PC-3 (cell line): Measurements from ENCODE around the gene TMEM132D. TPM values are rescaled to one million over a fixed set of nuclear protein-coding genes. Genes with fewer than 3 reads are reported as not detected.

Experiments
- ATAC-seq: fragments of 200-7000 bp; cut with Tn5 transposase; 2 replicates; pipeline ENCODE4 v1.9.1; 2020; ENCODE audit warnings: mild to moderate bottlenecking, moderate library complexity
- BruUV-seq: library from RNA; stranded (reverse); fragments of 400-500 nt; replicated peaks from 2 replicates; lab custom pipeline; 2021; lab: Mats Ljungman, UMichigan
- CTCF ChIA-PET: fragments of 300-600 bp; sonication (Branson Sonifier 250); formaldehyde crosslinking; loops from one replicate; lab custom pipeline; 2022; ENCODE audit warnings: antibody characterized with exemption; lab: Charles Lee
- POLR2A ChIA-PET: fragments of 300-600 bp; sonication (Branson Sonifier 250); formaldehyde crosslinking; loops from one replicate; lab custom pipeline; 2022; ENCODE audit warnings: antibody characterized with exemption; ENCODE audit not compliant: unreplicated experiment; lab: Charles Lee
- DNase-seq: peaks from one replicate; pipeline ENCODE4 v3.0.0-alpha.2; 2015
- H2AFZ ChIP-seq: fragments of 300-600 bp; sonication (generic); 2 replicates; pipeline ENCODE4 v1.6.0; 2016; ENCODE audit warnings: antibody characterized with exemption, low read length
- H3F3A ChIP-seq: fragments of 300-600 bp; sonication (generic); one replicate; pipeline ENCODE4 v1.6.0; 2017; ENCODE audit warnings: antibody characterized with exemption, low read length, control low read depth, mild to moderate bottlenecking; ENCODE audit not compliant: unreplicated experiment
- H3K27ac ChIP-seq: fragments of 300-600 bp; sonication (generic); 2 replicates; pipeline ENCODE4 v1.5.1; 2016; ENCODE audit warnings: mild to moderate bottlenecking, low read length
- H3K27me3 ChIP-seq: fragments of 300-600 bp; sonication (generic); 2 replicates; pipeline ENCODE4 v1.6.1; 2016; ENCODE audit warnings: low read length, mixed read lengths
- H3K36me3 ChIP-seq: fragments of 300-600 bp; sonication (generic); 2 replicates; pipeline ENCODE4 v1.6.1; 2016; ENCODE audit warnings: low read depth, mixed run types, low read length, mixed read lengths
- H3K4me1 ChIP-seq: fragments of 300-600 bp; sonication (generic); 2 replicates; pipeline ENCODE4 v1.5.1; 2016; ENCODE audit warnings: low read length; ENCODE audit not compliant: insufficient read depth
- H3K4me2 ChIP-seq: fragments of 300-600 bp; sonication (generic); 2 replicates; pipeline ENCODE4 v1.6.0; 2016; ENCODE audit warnings: low read length
- H3K4me3 ChIP-seq: fragments of 300-600 bp; sonication (generic); 2 replicates; pipeline ENCODE4 v1.5.1; 2016; ENCODE audit warnings: mild to moderate bottlenecking, low read length, mixed read lengths
- H3K79me2 ChIP-seq: fragments of 300-600 bp; sonication (generic); 2 replicates; pipeline ENCODE4 v1.6.1; 2017; ENCODE audit warnings: low read length, mixed read lengths
- H3K9ac ChIP-seq: fragments of 300-600 bp; sonication (generic); 2 replicates; pipeline ENCODE4 v1.6.0; 2016; ENCODE audit warnings: mild to moderate bottlenecking, low read length
- H3K9me2 ChIP-seq: fragments of 300-600 bp; sonication (generic); replicated peaks from 2 replicates; pipeline ENCODE4 v1.6.1; 2016; ENCODE audit warnings: mixed run types, low read length, mixed read lengths
- H3K9me3 ChIP-seq: fragments of 300-600 bp; sonication (generic); 2 replicates; pipeline ENCODE4 v1.6.1; 2016; ENCODE audit warnings: low read length, mixed read lengths
- H4K20me1 ChIP-seq: fragments of 300-600 bp; sonication (generic); 2 replicates; pipeline ENCODE4 v1.6.1; 2016; ENCODE audit warnings: low read length, mixed read lengths
- EZH2 ChIP-seq: fragments of 300-600 bp; sonication (generic); IDR thresholded peaks from one replicate; pipeline ENCODE4 v1.6.1; 2017; ENCODE audit warnings: antibody characterized with exemption, mild to moderate bottlenecking, low read length; ENCODE audit not compliant: unreplicated experiment
- EZH2phosphoT487 ChIP-seq: fragments of 300-600 bp; sonication (generic); IDR thresholded peaks from 2 replicates; pipeline ENCODE4 v1.6.1; 2018; ENCODE audit warnings: mild to moderate bottlenecking, antibody characterized with exemption, low read length, borderline replicate concordance
- intact Hi-C: fragments of 100-400 bp; cut with micrococcal nuclease; formaldehyde crosslinking; loops from 2 replicates; pipeline ENCODE4 v1.9.0; 2023
- total RNA-seq: library from RNA; depleted of rRNA; stranded (reverse); fragments of >200 nt; gene quantifications from 2 replicates; pipeline ENCODE4 v1.2.3, GENCODE V29; 2014
- TF ChIP-seq, protein P1 (sequence below): fragments of 300-600 bp; sonication (generic); conservative IDR thresholded peaks from 2 replicates; pipeline ENCODE4 v1.5.1; 2017; ENCODE audit warnings: antibody characterized with exemption, low read depth, mild to moderate bottlenecking, low read length

TMEM132D gene
- total RNA-seq, 1 experiment from 2014 or later: not detected

DNA sequence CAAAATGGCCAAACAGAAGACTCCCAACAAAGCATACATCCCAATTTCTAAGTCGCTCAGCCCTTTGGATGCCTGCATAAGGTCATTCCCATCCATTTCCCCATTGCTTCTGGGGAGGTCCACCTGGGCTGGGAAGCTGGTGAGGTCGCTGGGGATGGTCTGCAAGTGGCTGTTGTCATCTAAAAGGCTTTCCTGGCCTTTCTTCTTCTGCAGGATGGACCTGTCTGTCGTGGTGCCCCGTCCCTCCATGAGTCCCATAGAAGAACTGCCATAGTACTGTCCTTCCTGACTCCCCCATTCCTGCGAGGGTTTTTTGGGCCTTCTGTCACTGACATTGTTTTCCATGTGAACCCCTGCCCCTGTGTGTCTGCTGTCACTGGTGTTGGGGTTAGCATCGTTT, 829.4 kb downstream of the TMEM132D start:
- POLR2A ChIA-PET: no interaction called here
- peaks cover 4% of the 10 kb centered on the region; the same call in 1 of the 2 replicates for H3K9me3 ChIP-seq

DNA sequence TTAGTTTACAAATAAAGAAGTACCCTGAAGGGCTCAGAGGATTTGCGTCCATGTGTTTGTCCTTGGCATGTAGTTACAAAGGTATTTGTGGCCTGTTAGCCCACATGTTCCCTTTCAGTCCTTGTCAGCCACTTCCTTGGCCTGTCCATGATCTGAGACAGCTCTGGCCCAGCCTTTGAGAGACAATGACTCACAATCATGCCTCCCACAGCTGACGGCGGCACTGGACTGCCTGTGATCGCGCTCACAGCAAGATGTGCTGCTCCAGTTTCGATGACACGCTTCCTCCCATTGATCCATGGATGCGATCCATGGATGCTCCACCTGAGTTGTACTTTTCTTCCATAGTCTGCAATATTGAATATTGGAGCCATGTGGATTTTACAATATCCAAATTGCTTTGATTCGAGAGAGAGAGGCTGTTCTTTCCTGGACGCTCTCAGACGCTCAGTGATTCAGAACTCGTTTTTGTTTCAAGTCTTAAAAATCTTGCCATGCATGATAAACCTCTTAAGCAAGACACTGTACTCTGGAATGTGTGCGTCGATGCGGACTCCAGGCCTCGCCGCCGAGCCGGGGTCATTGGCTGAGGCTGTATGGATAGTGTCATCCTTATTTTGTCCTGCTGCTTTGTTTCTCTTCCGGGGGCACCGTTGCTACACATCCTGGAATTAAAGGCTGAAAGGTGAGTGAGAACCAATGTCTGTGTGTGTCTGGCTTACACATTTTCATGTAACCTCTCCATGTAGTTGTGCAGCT, 830.5 kb downstream of the TMEM132D start:
- H2AFZ ChIP-seq: no peak overlapping the region
- H3K27ac ChIP-seq: no peak overlapping the region
- ATAC-seq (no peak), DNase-seq (no peak)
- CTCF ChIA-PET: no interaction called here
- H3K9me3 ChIP-seq: peaks cover 4% of the 10 kb centered on the region; the same call in 1 of the 2 replicates
- no peak overlapping the region for H3K4me3 ChIP-seq
- H3F3A ChIP-seq: no peaks in the 10 kb centered on the region
- BruUV-seq: no TSS peak
- H3K9ac ChIP-seq: no peak overlapping the region
- intact Hi-C loops: no loop called here
- no peaks in the 10 kb centered on the region for H3K79me2 ChIP-seq
- H3K4me2 ChIP-seq: no peak overlapping the region
- H3K27me3 ChIP-seq: no peaks in the 10 kb centered on the region
- H3K36me3 ChIP-seq: no peaks in the 10 kb centered on the region
- H4K20me1 ChIP-seq: no peaks in the 10 kb centered on the region
- H3K9me2 ChIP-seq: no peaks in the 10 kb centered on the region
- TF ChIP-seq EZH2: no peak
- TF ChIP-seq EZH2phosphoT487: no peak
- POLR2A ChIA-PET: no interaction called here
- no peaks in the 10 kb centered on the region for H3K4me1 ChIP-seq

More for the DNA sequence above, 829.4 kb downstream of the TMEM132D start:
- Histone ChIP-seq H3K27ac (no peak overlapping the region), H4K20me1 (no peaks in the 10 kb centered on the region), H3K9ac (no peak overlapping the region), H2AFZ (no peak overlapping the region), H3K9me2 (no peaks in the 10 kb centered on the region), H3K4me1 (no peaks in the 10 kb centered on the region), H3K79me2 (no peaks in the 10 kb centered on the region), H3F3A (no peaks in the 10 kb centered on the region), H3K4me3 (no peak overlapping the region), H3K4me2 (no peak overlapping the region), H3K27me3 (0 out of 2 replicates have a peak, but pooled peaks cover 3% of the 10 kb centered on the region), H3K36me3 (no peaks in the 10 kb centered on the region)
- no TSS peak for BruUV-seq
- DNase-seq (no peak), ATAC-seq (no peak)
- CTCF ChIA-PET: no interaction called here
- intact Hi-C loops: no loop called here
- TF ChIP-seq EZH2 (no peak), EZH2phosphoT487 (no peak)
- TF ChIP-seq, protein P1, sequence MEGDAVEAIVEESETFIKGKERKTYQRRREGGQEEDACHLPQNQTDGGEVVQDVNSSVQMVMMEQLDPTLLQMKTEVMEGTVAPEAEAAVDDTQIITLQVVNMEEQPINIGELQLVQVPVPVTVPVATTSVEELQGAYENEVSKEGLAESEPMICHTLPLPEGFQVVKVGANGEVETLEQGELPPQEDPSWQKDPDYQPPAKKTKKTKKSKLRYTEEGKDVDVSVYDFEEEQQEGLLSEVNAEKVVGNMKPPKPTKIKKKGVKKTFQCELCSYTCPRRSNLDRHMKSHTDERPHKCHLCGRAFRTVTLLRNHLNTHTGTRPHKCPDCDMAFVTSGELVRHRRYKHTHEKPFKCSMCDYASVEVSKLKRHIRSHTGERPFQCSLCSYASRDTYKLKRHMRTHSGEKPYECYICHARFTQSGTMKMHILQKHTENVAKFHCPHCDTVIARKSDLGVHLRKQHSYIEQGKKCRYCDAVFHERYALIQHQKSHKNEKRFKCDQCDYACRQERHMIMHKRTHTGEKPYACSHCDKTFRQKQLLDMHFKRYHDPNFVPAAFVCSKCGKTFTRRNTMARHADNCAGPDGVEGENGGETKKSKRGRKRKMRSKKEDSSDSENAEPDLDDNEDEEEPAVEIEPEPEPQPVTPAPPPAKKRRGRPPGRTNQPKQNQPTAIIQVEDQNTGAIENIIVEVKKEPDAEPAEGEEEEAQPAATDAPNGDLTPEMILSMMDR: no peak

DNA sequence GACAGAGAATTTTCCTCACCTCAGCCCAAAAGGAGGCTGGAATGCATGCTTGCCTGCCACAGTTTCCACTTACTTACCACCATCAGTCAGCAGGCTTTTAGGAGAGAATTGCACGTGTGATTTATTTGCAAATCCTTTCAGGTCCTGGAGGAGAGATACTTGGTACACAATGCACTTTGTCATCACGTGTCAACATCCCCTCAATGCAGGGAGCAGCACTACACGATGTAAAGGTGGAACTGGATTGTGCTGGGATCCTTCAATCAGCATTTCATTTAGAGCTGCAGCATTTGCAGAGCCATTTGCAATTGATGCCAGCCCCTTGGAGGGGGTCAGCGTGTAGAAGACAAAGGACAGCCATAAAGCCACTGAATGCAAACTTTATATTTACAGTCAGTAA, 832.5 kb downstream of the TMEM132D start:
- Histone ChIP-seq H3K4me2 (no peak overlapping the region), H3K4me1 (no peaks in the 10 kb centered on the region), H3K9me2 (no peaks in the 10 kb centered on the region), H3K27ac (no peak overlapping the region), H3K4me3 (no peak overlapping the region), H2AFZ (no peak overlapping the region), H3F3A (no peaks in the 10 kb centered on the region), H3K36me3 (no peaks in the 10 kb centered on the region), H4K20me1 (no peaks in the 10 kb centered on the region), H3K9ac (no peak overlapping the region), H3K79me2 (no peaks in the 10 kb centered on the region), H3K27me3 (no peaks in the 10 kb centered on the region), H3K9me3 (no peaks in the 10 kb centered on the region)
- intact Hi-C loops: no loop called here
- POLR2A ChIA-PET: no interaction called here
- BruUV-seq: no TSS peak
- DNase-seq (no peak), ATAC-seq (no peak)
- CTCF ChIA-PET: no interaction called here
- TF ChIP-seq, protein P1: no peak
- TF ChIP-seq EZH2phosphoT487: no peak
- no peak for TF ChIP-seq EZH2
